OCI-LY3 (cell line): ENCODE measurements around the gene PCYT2.

Experiments
- H2AFZ ChIP-seq: fragments of 200-600, 300-600 bp; shearing (Covaris generic); 2 replicates; pipeline ENCODE4 v1.6.0; 2014; ENCODE audit warnings: antibody characterized with exemption, low read depth, low read length
- H3K27ac ChIP-seq: fragments of 200-600, 300-600 bp; sonication (generic); 2 replicates; pipeline ENCODE4 v1.5.1; 2014; ENCODE audit warnings: mild to moderate bottlenecking, low read length, moderate library complexity, mixed read lengths
- H3K27me3 ChIP-seq: fragments of 200-600, 300-600 bp; sonication (generic); 2 replicates; pipeline ENCODE4 v1.6.1; 2014; ENCODE audit warnings: low read depth, low read length, mixed read lengths
- H3K36me3 ChIP-seq: fragments of 200-600, 300-600 bp; sonication (generic); replicated peaks from 2 replicates; pipeline ENCODE3; 2014; ENCODE audit warnings: low read depth, low read length, mixed read lengths
- H3K4me1 ChIP-seq: fragments of 300-600, 200-600 bp; sonication (generic); 2 replicates; pipeline ENCODE4 v1.6.1; 2014; ENCODE audit warnings: low read length, mixed read lengths
- H3K4me2 ChIP-seq: fragments of 200-600, 300-600 bp; sonication (generic); 2 replicates; pipeline ENCODE4 v1.6.1; 2014; ENCODE audit warnings: low read length, mixed read lengths
- H3K4me3 ChIP-seq: fragments of 300-600, 200-600 bp; sonication (generic); 2 replicates; pipeline ENCODE4 v1.5.1; 2014; ENCODE audit warnings: antibody characterized with exemption, mild to moderate bottlenecking, low read length, moderate library complexity
- H3K79me2 ChIP-seq: fragments of 300-600, 200-600 bp; shearing (Covaris generic); 2 replicates; pipeline ENCODE4 v1.6.1; 2014; ENCODE audit warnings: mild to moderate bottlenecking, low read length, mixed read lengths
- H3K9ac ChIP-seq: fragments of 300-600, 200-600 bp; shearing (Covaris generic); 2 replicates; pipeline ENCODE4 v1.6.0; 2014; ENCODE audit warnings: mild to moderate bottlenecking, low read length, moderate library complexity
- H3K9me3 ChIP-seq: fragments of 200-600, 300-600 bp; shearing (Covaris generic); 2 replicates; pipeline ENCODE4 v1.6.1; 2014; ENCODE audit warnings: low read length, mixed read lengths; ENCODE audit not compliant: insufficient read depth
- H4K20me1 ChIP-seq: fragments of 200-600, 300-600 bp; sonication (generic); 2 replicates; pipeline ENCODE4 v1.6.1; 2016; ENCODE audit warnings: low read length, mixed read lengths; ENCODE audit not compliant: insufficient read depth
- EZH2phosphoT487 ChIP-seq: fragments of 200-600 bp; shearing (Covaris generic); IDR thresholded peaks from 2 replicates; pipeline ENCODE4 v1.6.1; 2018; ENCODE audit warnings: antibody characterized with exemption, mixed run types, low read depth
- TF ChIP-seq, protein P1 (sequence below): fragments of 200-600, 300-600 bp; sonication (generic); IDR thresholded peaks from 2 replicates; pipeline ENCODE4 v1.5.1; 2014; ENCODE audit warnings: antibody characterized with exemption, low read length, low read depth

Gene PCYT2

DNA sequence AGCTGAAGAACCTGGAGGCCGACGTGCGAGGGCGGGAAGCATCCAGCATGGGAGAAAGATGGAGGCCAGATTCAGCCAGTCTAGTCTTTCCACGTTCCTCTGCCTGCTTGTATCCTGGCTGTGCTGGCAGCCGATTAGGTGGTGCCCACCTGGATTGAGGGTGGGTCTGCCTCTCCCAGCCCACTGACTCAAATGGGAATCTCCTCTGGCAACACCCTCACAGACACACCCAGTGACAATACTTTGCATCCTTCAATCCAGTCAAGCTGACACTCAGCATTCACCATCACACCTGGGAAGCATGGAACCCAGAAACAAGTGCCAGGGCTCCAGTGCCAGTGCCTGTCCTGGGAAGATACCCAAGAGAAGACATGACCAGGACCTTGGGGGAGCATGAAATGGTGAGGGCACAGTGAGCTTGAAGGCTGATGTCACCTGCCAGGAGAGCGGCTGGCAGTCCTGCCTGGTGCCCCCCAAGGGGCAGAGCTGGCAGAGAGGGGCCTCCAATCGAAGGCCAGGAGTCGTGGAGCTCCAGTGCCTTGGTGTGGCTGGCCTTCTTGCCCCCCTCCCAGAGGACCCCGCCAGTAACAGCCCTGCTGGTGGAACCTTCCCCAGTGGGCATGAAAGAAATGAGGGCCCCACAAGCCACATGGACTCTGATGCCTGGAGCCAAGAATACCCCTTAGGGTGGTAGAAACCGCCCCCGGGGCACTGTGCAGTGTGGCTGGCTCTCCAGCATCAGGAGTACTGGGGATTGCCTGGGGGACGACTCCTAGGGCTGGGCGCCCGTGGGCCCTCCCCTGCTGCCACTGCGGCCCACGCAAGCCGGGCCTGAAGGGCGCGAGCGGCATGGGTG is 9.8 kb downstream of the PCYT2 start:
- Histone ChIP-seq H3K9me3 (no peaks in the 10 kb centered on the region), H3K27me3 (no peaks in the 10 kb centered on the region), H3K27ac (no peak overlapping the region), H3K9ac (no peak overlapping the region), H2AFZ (no peak overlapping the region), H3K4me3 (no peak overlapping the region), H3K79me2 (no peaks in the 10 kb centered on the region), H4K20me1 (no peaks in the 10 kb centered on the region), H3K36me3 (peaks cover 23% of the 10 kb centered on the region), H3K4me2 (no peak overlapping the region), H3K4me1 (no peaks in the 10 kb centered on the region; the same call in 1 of the 2 replicates)
- no peak for TF ChIP-seq EZH2phosphoT487
- TF ChIP-seq, protein P1, sequence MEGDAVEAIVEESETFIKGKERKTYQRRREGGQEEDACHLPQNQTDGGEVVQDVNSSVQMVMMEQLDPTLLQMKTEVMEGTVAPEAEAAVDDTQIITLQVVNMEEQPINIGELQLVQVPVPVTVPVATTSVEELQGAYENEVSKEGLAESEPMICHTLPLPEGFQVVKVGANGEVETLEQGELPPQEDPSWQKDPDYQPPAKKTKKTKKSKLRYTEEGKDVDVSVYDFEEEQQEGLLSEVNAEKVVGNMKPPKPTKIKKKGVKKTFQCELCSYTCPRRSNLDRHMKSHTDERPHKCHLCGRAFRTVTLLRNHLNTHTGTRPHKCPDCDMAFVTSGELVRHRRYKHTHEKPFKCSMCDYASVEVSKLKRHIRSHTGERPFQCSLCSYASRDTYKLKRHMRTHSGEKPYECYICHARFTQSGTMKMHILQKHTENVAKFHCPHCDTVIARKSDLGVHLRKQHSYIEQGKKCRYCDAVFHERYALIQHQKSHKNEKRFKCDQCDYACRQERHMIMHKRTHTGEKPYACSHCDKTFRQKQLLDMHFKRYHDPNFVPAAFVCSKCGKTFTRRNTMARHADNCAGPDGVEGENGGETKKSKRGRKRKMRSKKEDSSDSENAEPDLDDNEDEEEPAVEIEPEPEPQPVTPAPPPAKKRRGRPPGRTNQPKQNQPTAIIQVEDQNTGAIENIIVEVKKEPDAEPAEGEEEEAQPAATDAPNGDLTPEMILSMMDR, result no peak

DNA sequence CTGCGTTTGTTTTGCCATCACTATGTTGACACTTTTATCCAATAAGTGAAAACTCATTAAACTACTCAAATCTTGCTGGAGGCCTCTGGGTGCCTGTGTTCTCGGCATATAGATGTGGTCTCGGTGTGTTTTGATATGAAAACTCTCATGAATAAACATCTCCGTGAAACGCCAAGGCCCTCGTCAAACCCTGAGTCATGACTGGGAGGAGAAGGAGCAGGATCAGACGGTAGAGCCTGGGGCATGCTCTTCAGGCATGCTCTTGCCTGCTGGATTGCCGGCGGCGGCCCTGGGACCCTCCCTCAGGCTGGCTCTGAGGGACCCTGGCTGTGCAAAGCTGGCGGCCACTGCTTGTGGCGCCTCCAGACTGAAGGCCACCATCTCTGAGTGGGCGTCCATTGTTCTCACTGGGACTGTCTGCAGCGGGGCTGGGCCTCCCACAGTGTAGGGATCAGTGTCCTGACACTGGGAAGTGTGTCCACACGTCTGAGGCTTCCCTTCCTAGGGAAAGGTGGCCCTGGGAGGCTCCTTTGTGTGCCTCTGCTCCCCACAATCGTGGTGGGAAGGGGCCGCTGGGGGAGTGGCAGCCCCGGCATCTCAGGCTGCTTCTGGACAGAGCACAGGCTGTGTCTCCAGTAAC is 10.9 kb downstream of the PCYT2 start:
- H3K4me3 ChIP-seq, result no peak overlapping the region
- no peaks in the 10 kb centered on the region for H3K9me3 ChIP-seq
- H3K9ac ChIP-seq, result no peak overlapping the region
- peaks cover 23% of the 10 kb centered on the region for H3K36me3 ChIP-seq
- H4K20me1 ChIP-seq, result no peaks in the 10 kb centered on the region
- H3K79me2 ChIP-seq, result no peaks in the 10 kb centered on the region
- H3K4me2 ChIP-seq, result no peak overlapping the region
- TF ChIP-seq, protein P1, result no peak
- TF ChIP-seq EZH2phosphoT487, result no peak
- no peaks in the 10 kb centered on the region; the same call in 1 of the 2 replicates for H3K4me1 ChIP-seq
- no peak overlapping the region for H2AFZ ChIP-seq
- no peaks in the 10 kb centered on the region for H3K27me3 ChIP-seq
- no peak overlapping the region for H3K27ac ChIP-seq

DNA sequence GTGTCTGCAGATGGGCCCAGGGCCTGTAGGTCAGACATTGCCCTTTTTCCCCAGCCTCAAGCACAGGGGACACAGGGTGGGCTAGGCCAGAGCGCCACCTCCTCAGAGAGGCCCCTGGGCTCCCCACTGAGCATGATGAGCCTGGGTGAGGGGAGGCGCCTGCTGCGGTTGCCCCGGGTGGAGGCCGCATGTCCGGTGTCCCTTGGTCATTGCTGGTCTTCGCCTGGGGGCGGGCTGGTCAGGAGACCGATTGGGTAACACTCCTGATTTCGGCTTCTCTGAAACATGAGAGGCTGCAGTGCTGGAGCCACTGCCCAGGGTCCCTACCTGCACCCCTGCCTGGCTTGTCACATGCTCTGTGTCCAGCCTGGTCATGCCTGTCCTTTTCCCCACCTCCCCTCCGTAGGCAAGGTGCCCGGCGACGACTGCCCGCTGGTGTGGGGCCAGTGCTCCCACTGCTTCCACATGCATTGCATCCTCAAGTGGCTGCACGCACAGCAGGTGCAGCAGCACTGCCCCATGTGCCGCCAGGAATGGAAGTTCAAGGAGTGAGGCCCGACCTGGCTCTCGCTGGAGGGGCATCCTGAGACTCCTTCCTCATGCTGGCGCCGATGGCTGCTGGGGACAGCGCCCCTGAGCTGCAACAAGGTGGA is 11.6 kb downstream of the PCYT2 start:
- Histone ChIP-seq H3K36me3 (peaks cover 25% of the 10 kb centered on the region), H3K9me3 (no peaks in the 10 kb centered on the region), H3K4me2 (no peak overlapping the region), H4K20me1 (no peaks in the 10 kb centered on the region), H3K9ac (no peak overlapping the region), H3K79me2 (no peaks in the 10 kb centered on the region), H3K27me3 (no peaks in the 10 kb centered on the region), H3K4me3 (no peak overlapping the region), H3K27ac (no peak overlapping the region), H2AFZ (no peak overlapping the region), H3K4me1 (no peaks in the 10 kb centered on the region; the same call in 1 of the 2 replicates)
- no peak for TF ChIP-seq EZH2phosphoT487
- TF ChIP-seq, protein P1, result no peak

DNA sequence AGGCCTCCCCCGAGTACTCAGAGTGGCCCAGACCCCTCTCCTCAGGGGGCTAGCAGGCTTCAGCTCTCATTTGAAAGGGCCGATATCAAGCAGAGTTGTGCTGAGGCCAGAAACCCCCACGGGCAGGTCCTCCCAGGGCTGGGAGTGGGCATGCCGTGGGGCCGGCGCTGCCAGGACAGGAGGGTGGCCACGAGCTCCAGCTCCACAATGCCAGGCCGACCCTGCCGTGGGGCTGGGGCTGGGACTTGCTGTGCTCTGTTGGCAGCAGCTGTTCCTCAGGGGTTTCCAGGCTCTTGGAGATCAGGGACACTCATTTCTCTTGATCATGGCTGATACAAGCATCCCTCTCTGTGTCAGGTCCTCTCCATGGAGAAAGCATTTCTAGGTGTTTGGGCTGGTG is 12.3 kb downstream of the PCYT2 start:
- Histone ChIP-seq H4K20me1 (no peaks in the 10 kb centered on the region), H3K9ac (no peak overlapping the region), H3K79me2 (peaks cover 2% of the 10 kb centered on the region; the same call in 1 of the 2 replicates), H3K27ac (no peak overlapping the region), H3K9me3 (no peaks in the 10 kb centered on the region), H3K4me3 (no peak overlapping the region), H2AFZ (no peak overlapping the region), H3K4me1 (no peaks in the 10 kb centered on the region; the same call in 1 of the 2 replicates), H3K36me3 (peaks cover 28% of the 10 kb centered on the region), H3K4me2 (no peak overlapping the region), H3K27me3 (no peaks in the 10 kb centered on the region)
- no peak for TF ChIP-seq EZH2phosphoT487
- TF ChIP-seq, protein P1, result no peak
